COLO668 (cell line): ENCODE measurements around the gene SMIM38.

Experiments
- DNase-seq: peaks from one replicate; lab custom pipeline; 2025; ENCODE audit not compliant: unreplicated experiment; lab: John Stamatoyannopoulos, UW

SMIM38 gene

DNA sequence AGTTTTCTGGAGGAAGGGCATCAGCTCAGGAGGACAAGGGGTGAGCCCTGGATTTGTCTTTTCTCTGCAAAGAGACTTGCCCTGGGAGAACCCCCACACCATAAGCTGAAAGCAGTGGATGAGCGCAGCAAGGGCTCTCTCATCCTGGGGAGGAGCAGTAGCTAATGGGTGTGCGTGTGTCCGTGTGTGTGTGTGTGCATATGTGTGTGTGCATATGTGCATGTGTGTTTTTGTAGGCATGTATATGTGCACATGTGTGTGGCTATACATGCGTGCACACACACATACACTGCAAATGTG lies 45.3 kb downstream of the SMIM38 start:
- no peak for DNase-seq

DNA sequence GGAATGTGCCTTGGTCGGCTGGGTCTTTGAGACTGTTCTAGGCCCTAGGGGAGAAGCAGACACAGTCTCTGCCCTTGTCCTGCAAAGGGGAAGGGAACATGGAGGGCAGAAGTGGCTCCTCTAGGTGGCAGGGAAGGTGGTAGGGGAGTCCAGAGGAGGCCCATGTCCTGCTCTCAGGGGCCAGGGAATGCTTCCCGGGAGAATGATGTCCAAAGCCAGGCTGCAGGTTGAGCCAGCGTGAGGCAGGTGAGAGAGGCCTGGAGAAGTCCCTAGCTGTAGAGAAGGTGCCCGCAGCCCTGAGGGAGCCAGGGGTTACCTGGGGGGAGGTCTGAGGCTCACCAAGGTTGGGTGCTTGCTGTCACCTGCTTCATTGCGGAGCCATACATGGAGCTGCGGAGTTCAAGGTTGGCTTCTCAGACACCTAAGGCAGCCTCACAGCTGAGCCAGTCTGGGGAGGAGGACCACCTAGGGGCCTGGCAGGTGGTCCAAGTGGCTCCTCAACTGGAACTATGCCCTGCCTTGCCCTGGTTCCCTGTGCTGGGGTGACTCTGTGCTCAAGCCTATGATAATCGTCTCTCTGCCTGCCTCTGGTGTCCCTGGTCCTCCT lies 46.1 kb downstream of the SMIM38 start:
- no peak for DNase-seq

DNA sequence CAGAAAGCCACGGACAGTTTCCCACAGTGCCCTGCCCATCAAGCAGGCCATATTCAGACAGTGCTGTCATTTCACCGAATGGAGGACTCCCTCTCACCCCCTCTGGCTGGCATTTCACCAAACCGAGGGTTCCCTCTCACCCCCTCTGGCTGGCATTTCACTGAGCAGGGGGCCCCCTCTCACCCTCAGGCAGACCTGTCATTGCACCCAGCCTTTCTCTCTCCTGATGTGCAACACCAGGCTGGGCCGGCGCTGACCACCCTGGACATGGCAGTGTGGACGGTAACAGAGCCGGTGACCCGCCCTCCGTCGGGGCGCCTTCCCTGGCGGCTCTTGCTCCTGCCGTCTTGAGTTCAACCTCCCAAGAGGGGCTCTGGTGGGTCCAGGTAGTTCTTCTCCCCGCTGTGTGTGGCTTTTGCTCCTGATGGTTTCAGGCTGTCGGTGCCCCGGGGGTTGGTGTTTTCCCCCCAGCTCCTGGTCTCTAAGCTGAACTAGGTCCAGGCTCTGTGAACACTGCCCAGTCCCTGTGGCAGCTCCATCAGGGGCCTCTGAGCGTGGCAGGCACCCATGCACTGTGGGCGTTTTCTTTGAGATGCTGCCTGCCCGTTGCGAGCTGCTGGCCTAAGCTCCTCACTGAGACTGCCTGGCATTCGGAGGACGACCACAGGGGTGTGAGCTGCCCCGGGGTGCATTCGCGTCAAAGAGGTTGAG lies 46.9 kb downstream of the SMIM38 start:
- no peak for DNase-seq

DNA sequence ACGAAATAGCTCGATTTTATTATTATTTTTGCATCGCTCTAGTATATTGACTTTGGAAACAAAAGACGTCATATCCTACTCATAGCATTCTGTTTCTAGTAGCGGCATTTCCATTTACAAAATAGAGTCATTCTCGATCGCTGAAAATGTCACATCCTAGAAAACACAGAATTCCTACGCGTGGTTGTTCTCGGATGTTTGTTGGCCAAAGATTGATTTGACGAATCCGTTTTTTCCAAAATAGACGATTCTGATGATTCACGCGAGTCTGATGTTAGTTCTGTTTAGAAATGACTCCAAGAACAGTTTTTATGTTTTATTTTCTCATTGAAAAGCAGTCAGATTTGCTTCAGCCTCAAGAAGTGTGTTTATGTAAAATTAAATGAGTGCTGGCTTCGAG lies 47.6 kb downstream of the SMIM38 start:
- no peak for DNase-seq

DNA sequence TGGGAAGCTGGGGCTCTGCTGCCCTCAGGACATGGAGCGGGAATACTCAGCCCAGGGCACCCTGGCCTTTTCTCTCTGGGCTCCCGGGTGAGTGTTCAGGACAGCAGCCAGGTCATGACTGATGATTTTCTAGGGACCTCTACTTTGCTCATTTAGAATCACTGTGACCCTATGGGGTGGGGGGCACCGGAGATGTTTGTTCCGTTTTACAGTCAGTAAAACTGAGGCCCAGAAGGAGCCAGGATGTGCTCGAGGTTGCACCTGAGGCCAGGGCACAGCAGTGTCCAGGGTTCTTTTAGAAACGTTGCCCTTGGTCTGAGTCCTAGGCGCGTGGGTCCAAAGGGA lies 48.1 kb downstream of the SMIM38 start:
- DNase-seq, result no peak

- DNase-seq, result no peak
Observed at GRCh38 chr11:69204246-69204940, 48.7 kb downstream of the SMIM38 start.

- no peak for DNase-seq
Observed at GRCh38 chr11:69204941-69205742, 49.4 kb downstream of the SMIM38 start.
